HepG2 (cell line): ENCODE measurements around the gene CERS6. TPM values are rescaled to one million over a fixed set of nuclear protein-coding genes. Genes with fewer than 3 reads are reported as not detected.
A peak's percentile ranks its signal among the peaks of the same experiment; 100 is the strongest.

Experiments
- ATM ChIP-seq: fragments of 450-650 bp; IDR thresholded peaks from 2 replicates; pipeline ENCODE4 v1.7.1; 2017; ENCODE audit warnings: mild to moderate bottlenecking, borderline replicate concordance
- EHMT2 ChIP-seq: fragments of 200-600 bp; sonication (generic); IDR thresholded peaks from 2 replicates; pipeline ENCODE4 v1.7.0; 2017; ENCODE audit warnings: antibody characterized with exemption, low read depth, low read length, borderline replicate concordance
- ELF3 ChIP-seq: IDR thresholded peaks from 2 replicates; pipeline ENCODE4 v1.6.1; 2016; ENCODE audit warnings: missing genetic modification reagents, missing compliant biosample characterization
- HIVEP1 ChIP-seq: sonication (generic); formaldehyde crosslinking; IDR thresholded peaks from 2 replicates; pipeline ENCODE4 v1.4.0; 2020; ENCODE audit warnings: mild to moderate bottlenecking, missing genetic modification reagents
- HNRNPL ChIP-seq: fragments of 200-400 bp; formaldehyde crosslinking; IDR thresholded peaks from 2 replicates; pipeline ENCODE4 v1.6.1; 2017; ENCODE audit warnings: mild to moderate bottlenecking, low read depth, low read length
- IRX3 ChIP-seq: sonication (generic); formaldehyde crosslinking; IDR thresholded peaks from 2 replicates; pipeline ENCODE4 v1.8.1; 2023; ENCODE audit warnings: mild to moderate bottlenecking, low read depth, missing genetic modification reagents, borderline replicate concordance
- KMT2B ChIP-seq: IDR thresholded peaks from 2 replicates; pipeline ENCODE4 v1.6.1; 2016; ENCODE audit warnings: missing genetic modification reagents, missing compliant biosample characterization
- MAFG ChIP-seq: sonication (generic); formaldehyde crosslinking; IDR thresholded peaks from 2 replicates; pipeline ENCODE4 v1.5.1; 2020; ENCODE audit warnings: mild to moderate bottlenecking, missing genetic modification reagents
- MEIS2 ChIP-seq: sonication (generic); formaldehyde crosslinking; IDR thresholded peaks from 2 replicates; pipeline ENCODE4 v1.9.0; 2021; ENCODE audit warnings: mild to moderate bottlenecking, missing genetic modification reagents
- MLLT10 ChIP-seq: sonication (generic); formaldehyde crosslinking; IDR thresholded peaks from 2 replicates; pipeline ENCODE4 v1.4.0; 2020; ENCODE audit warnings: missing genetic modification reagents
- MTF1 ChIP-seq: sonication (generic); formaldehyde crosslinking; IDR thresholded peaks from 2 replicates; pipeline ENCODE4 v1.5.0; 2020; ENCODE audit warnings: missing genetic modification reagents
- SKIL ChIP-seq: sonication (generic); formaldehyde crosslinking; IDR thresholded peaks from 2 replicates; pipeline ENCODE4 v1.8.0; 2022; ENCODE audit warnings: missing genetic modification reagents, mild to moderate bottlenecking, moderate library complexity, borderline replicate concordance
- TFAP4 ChIP-seq: sonication (generic); IDR thresholded peaks from 2 replicates; pipeline ENCODE4 v1.6.1; 2016; ENCODE audit warnings: low read depth, borderline replicate concordance
- TOE1 ChIP-seq: sonication (generic); formaldehyde crosslinking; IDR thresholded peaks from 2 replicates; pipeline ENCODE4 v1.4.0; 2020; ENCODE audit warnings: mild to moderate bottlenecking, missing genetic modification reagents
- TP53 ChIP-seq: sonication (generic); formaldehyde crosslinking; conservative IDR thresholded peaks from 2 replicates; pipeline ENCODE4 v1.4.0; 2020; ENCODE audit warnings: missing genetic modification reagents
- ZBTB49 ChIP-seq: sonication (generic); formaldehyde crosslinking; IDR thresholded peaks from 2 replicates; pipeline ENCODE4 v1.4.0; 2020; ENCODE audit warnings: missing genetic modification reagents, borderline replicate concordance
- ZNF30 ChIP-seq: sonication (generic); formaldehyde crosslinking; IDR thresholded peaks from 2 replicates; pipeline ENCODE4 v1.5.0; 2020; ENCODE audit warnings: mild to moderate bottlenecking, missing genetic modification reagents
- ZNF446 ChIP-seq: sonication (generic); formaldehyde crosslinking; IDR thresholded peaks from 2 replicates; pipeline ENCODE4 v1.5.0; 2020; ENCODE audit warnings: mild to moderate bottlenecking, missing genetic modification reagents
- ZNF552 ChIP-seq: sonication (generic); formaldehyde crosslinking; IDR thresholded peaks from 2 replicates; pipeline ENCODE4 v1.9.0; 2022; ENCODE audit warnings: missing genetic modification reagents, mild to moderate bottlenecking, borderline replicate concordance
- ZNF607 ChIP-seq: sonication (generic); formaldehyde crosslinking; IDR thresholded peaks from 2 replicates; pipeline ENCODE4 v1.5.1; 2020; ENCODE audit warnings: missing genetic modification reagents, mild to moderate bottlenecking, borderline replicate concordance
- ZNF737 ChIP-seq: sonication (generic); formaldehyde crosslinking; IDR thresholded peaks from 2 replicates; pipeline ENCODE4 v1.5.0; 2020; ENCODE audit warnings: missing genetic modification reagents, mild to moderate bottlenecking, borderline replicate concordance
- polyA plus RNA-seq, 8 experiments: library from polyadenylated mRNA; depleted of rRNA in 3 of 8; stranded (reverse) in 7 of 8; unstranded in 1 of 8; fragments of >200 nt; fragmentation: Illumina TruSeq in 4 of 8; extraction: Trizol in 4 of 8; gene quantifications; 2 replicates each; pipeline versions ENCODE4 v1.2.1 to v1.2.3, GENCODE V29; 2011 to 2016; ENCODE audit warnings: low read depth in 4 of 8, missing spikeins in 1 of 8, mixed read lengths in 1 of 8; ENCODE audit not compliant: insufficient read depth in 1 of 8
- total RNA-seq, 5 experiments: library from RNA; depleted of rRNA; stranded (reverse); fragments of >200 nt; fragmentation: Illumina TruSeq; extraction: Trizol; gene quantifications; 2 replicates each; pipeline ENCODE4 v1.2.3, GENCODE V29; 2016; ENCODE audit warnings: low read depth in 1 of 5
- TF ChIP-seq, protein P1 (sequence below): sonication (generic); formaldehyde crosslinking; IDR thresholded peaks from 2 replicates; pipeline ENCODE4 v1.5.0; 2020; ENCODE audit warnings: mild to moderate bottlenecking, missing genetic modification reagents, borderline replicate concordance

CERS6 gene
- total and polyA plus RNA-seq, 2 of the 13 experiments (the other 11 are each of a cell fraction or from before 2014, with no cell fraction given) = 10.1 to 20.3 TPM

DNA sequence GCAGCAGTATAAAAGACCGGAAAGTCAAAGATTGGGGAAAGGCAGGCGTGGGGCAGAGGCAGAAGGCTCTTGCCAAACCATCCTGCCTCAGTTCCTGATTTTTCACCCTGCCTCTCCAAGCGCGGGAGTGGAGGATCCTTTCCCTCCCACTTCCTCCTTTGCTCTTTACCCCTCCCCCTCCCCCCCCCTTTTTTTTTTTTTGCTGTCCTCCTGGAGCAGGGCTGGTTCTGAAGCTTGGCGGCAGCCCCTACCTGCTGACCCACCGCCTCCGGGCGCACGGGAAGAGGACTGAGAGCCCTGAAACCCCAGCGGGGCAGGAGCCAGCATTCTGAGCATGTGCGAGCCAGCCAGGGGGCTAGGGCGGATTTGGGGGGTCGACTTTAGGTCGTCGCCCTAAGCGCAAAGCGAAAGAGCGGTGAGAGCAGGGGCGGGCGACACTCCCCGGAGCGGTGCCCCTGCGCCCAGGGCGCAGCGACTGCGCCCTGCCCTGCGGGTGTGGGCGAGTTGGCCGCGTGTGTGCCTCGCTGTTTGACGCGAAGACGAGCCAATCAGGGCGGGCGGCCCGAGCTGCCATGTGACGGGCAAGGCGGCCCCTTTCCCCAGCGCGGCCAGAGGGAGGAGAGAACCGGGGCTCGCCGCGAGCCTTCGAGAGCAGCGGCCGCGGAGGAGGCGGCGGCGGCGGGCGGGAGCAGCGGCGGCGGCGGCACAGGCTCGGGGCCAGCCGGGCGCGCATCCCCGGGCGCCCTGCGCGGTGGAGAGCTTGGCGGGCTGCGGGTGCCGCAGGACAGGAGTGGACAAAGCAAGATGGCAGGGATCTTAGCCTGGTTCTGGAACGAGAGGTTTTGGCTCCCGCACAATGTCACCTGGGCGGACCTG is at the start of gene CERS6 (continued):
- peak; percentile 69 for TF ChIP-seq SKIL
- TF ChIP-seq ZNF737 = peak; percentile 97
- no peak for TF ChIP-seq MLLT10 (CRISPR knock-in tag)
- TF ChIP-seq TFAP4 = peak; percentile 38; the same call in 1 of the 2 replicates
- peak; percentile 72; the same call in 1 of the 2 replicates for TF ChIP-seq ZBTB49 (CRISPR knock-in tag)
- peak; percentile 78; the same call in 1 of the 2 replicates for TF ChIP-seq ELF3
- no peak for TF ChIP-seq ATM
- TF ChIP-seq KMT2B (CRISPR knock-in tag) = peak; percentile 93
- peak; percentile 93 for TF ChIP-seq HNRNPL
- TF ChIP-seq MAFG (CRISPR knock-in tag) = no peak
- no peak for TF ChIP-seq EHMT2
- TF ChIP-seq ZNF30 (CRISPR knock-in tag) = peak; percentile 92
- TF ChIP-seq MTF1 = peak; percentile 90; the same call in 1 of the 2 replicates
- peak; percentile 96 for TF ChIP-seq ZNF446
- TF ChIP-seq ZNF552 (CRISPR knock-in tag) = peak; percentile 91; the same call in 1 of the 2 replicates
- peak; percentile 98 for TF ChIP-seq IRX3 (CRISPR knock-in tag)
- TF ChIP-seq, protein P1, sequence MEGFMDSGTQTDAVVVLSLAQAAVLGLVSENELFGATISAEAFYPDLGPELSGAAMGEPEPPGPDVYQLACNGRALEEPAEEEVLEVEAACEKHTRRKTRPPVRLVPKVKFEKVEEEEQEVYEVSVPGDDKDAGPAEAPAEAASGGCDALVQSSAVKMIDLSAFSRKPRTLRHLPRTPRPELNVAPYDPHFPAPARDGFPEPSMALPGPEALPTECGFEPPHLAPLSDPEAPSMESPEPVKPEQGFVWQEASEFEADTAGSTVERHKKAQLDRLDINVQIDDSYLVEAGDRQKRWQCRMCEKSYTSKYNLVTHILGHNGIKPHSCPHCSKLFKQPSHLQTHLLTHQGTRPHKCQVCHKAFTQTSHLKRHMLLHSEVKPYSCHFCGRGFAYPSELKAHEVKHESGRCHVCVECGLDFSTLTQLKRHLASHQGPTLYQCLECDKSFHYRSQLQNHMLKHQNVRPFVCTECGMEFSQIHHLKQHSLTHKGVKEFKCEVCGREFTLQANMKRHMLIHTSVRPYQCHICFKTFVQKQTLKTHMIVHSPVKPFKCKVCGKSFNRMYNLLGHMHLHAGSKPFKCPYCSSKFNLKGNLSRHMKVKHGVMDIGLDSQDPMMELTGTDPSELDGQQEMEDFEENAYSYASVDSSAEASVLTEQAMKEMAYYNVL (CRISPR knock-in tag) = peak; percentile 79; the same call in 1 of the 2 replicates
- TF ChIP-seq MEIS2 (CRISPR knock-in tag) = peak; percentile 94
- TF ChIP-seq HIVEP1 (CRISPR knock-in tag) = peak; percentile 90
- 0 out of 2 replicates have a peak, but pooled peaks have one; percentile 69 for TF ChIP-seq TP53 (CRISPR knock-in tag)
- peak; percentile 89; the same call in 1 of the 2 replicates for TF ChIP-seq TOE1 (CRISPR knock-in tag)
- peak; percentile 99 for TF ChIP-seq ZNF607 (CRISPR knock-in tag)
